ENCODE measurements around the gene DCDC1.
A peak's percentile ranks its signal among the peaks of the same experiment; 100 is the strongest.

DCDC1 gene

GRCh38 chr11:31240340-31240904, 129.1 kb downstream of the DCDC1 start:
- peak; percentile 55 for DNase-seq
- in situ Hi-C loops (cut with MboI; ENCODE audit: low pct_unique_long_range_greater_than_20kb, low sequenced_read_pairs), result loop anchor here (25.0 kb wide), 2 partner anchors 622 to 947 kb away; no protein-coding TSS in a partner anchor

- DNase-seq, result no peak
These were observed 131.4 kb downstream of the DCDC1 start for GRCh38 chr11:31237819-31238760.

GRCh38 chr11:31236143-31236542, 133.4 kb downstream of the DCDC1 start:
- DNase-seq, result peak; percentile 25
- in situ Hi-C loops (cut with MboI; ENCODE audit: low pct_unique_long_range_greater_than_20kb, low sequenced_read_pairs), result loop anchor here (25.0 kb wide), 2 partner anchors 626 to 951 kb away; no protein-coding TSS in a partner anchor

More at GRCh38 chr11:31237819-31238760, 131.4 kb downstream of the DCDC1 start:
- in situ Hi-C loops (cut with MboI; ENCODE audit: low pct_unique_long_range_greater_than_20kb, low sequenced_read_pairs), result loop anchor here (25.0 kb wide), 2 partner anchors 624 to 949 kb away; no protein-coding TSS in a partner anchor

GRCh38 chr11:31233425-31233824, 136.1 kb downstream of the DCDC1 start:
- in situ Hi-C loops (cut with MboI; ENCODE audit: low pct_unique_long_range_greater_than_20kb, low sequenced_read_pairs), result loop anchor here (25.0 kb wide), 2 partner anchors 629 to 954 kb away; no protein-coding TSS in a partner anchor
- DNase-seq, result no peak

GRCh38 chr11:31231601-31232000, 137.9 kb downstream of the DCDC1 start:
- in situ Hi-C loops (cut with MboI; ENCODE audit: low pct_unique_long_range_greater_than_20kb, low sequenced_read_pairs), result loop anchor here (25.0 kb wide), 2 partner anchors 631 to 956 kb away; no protein-coding TSS in a partner anchor
- DNase-seq, result no peak

- no peak for DNase-seq
- in situ Hi-C loops (cut with MboI; ENCODE audit: low pct_unique_long_range_greater_than_20kb, low sequenced_read_pairs), result no loop called here
These were observed 150.7 kb downstream of the DCDC1 start for GRCh38 chr11:31218847-31219246.

- DNase-seq, result no peak
- in situ Hi-C loops (cut with MboI; ENCODE audit: low pct_unique_long_range_greater_than_20kb, low sequenced_read_pairs), result no loop called here
These were observed 155.2 kb downstream of the DCDC1 start for GRCh38 chr11:31214372-31214771.

GRCh38 chr11:31199378-31199777, 170.2 kb downstream of the DCDC1 start:
- in situ Hi-C loops (cut with MboI; ENCODE audit: low pct_unique_long_range_greater_than_20kb, low sequenced_read_pairs), result no loop called here
- DNase-seq, result no peak

GRCh38 chr11:31173926-31174680, 195.4 kb downstream of the DCDC1 start:
- no peak for DNase-seq
- in situ Hi-C loops (cut with MboI; ENCODE audit: low pct_unique_long_range_greater_than_20kb, low sequenced_read_pairs), result no loop called here

GRCh38 chr11:31160504-31161422, 208.8 kb downstream of the DCDC1 start:
- DNase-seq, result no peak
- in situ Hi-C loops (cut with MboI; ENCODE audit: low pct_unique_long_range_greater_than_20kb, low sequenced_read_pairs), result no loop called here

- no peak for DNase-seq
- in situ Hi-C loops (cut with MboI; ENCODE audit: low pct_unique_long_range_greater_than_20kb, low sequenced_read_pairs), result no loop called here
These were observed 218.7 kb downstream of the DCDC1 start for GRCh38 chr11:31150841-31151240.

- no peak for DNase-seq
- in situ Hi-C loops (cut with MboI; ENCODE audit: low pct_unique_long_range_greater_than_20kb, low sequenced_read_pairs), result no loop called here
These were observed 219.5 kb downstream of the DCDC1 start for GRCh38 chr11:31150011-31150410.

- DNase-seq, result no peak
- in situ Hi-C loops (cut with MboI; ENCODE audit: low pct_unique_long_range_greater_than_20kb, low sequenced_read_pairs), result no loop called here
These were observed 227.8 kb downstream of the DCDC1 start for GRCh38 chr11:31141789-31142188.

GRCh38 chr11:31139479-31139878, 230.1 kb downstream of the DCDC1 start:
- in situ Hi-C loops (cut with MboI; ENCODE audit: low pct_unique_long_range_greater_than_20kb, low sequenced_read_pairs), result no loop called here

GRCh38 chr11:31132531-31133421, 236.8 kb downstream of the DCDC1 start:
- in situ Hi-C loops (cut with MboI; ENCODE audit: low pct_unique_long_range_greater_than_20kb, low sequenced_read_pairs), result no loop called here
- no peak for DNase-seq

More at GRCh38 chr11:31139479-31139878, 230.1 kb downstream of the DCDC1 start:
- no peak for DNase-seq

GRCh38 chr11:31131760-31132159, 237.8 kb downstream of the DCDC1 start:
- no peak for DNase-seq
- in situ Hi-C loops (cut with MboI; ENCODE audit: low pct_unique_long_range_greater_than_20kb, low sequenced_read_pairs), result no loop called here

- DNase-seq, result no peak
- in situ Hi-C loops (cut with MboI; ENCODE audit: low pct_unique_long_range_greater_than_20kb, low sequenced_read_pairs), result no loop called here
These were observed 242.2 kb downstream of the DCDC1 start for GRCh38 chr11:31127290-31127689.
